SK-N-SH treated with all-trans-retinoic acid at 6 μM for 48 hours (cell line): ENCODE measurements around the gene PRPF19.

Source experiments
- ARNTL ChIP-seq: fragments of 450-650 bp; formaldehyde crosslinking; IDR thresholded peaks from 2 replicates; pipeline ENCODE4 v1.5.0; 2020; ENCODE audit warnings: low read depth, mild to moderate bottlenecking, moderate library complexity, borderline replicate concordance
- BACH2 ChIP-seq: fragments of 250-450 bp; sonication (Bioruptor Pico); IDR thresholded peaks from 2 replicates; pipeline ENCODE4 v1.9.0; 2021; ENCODE audit warnings: mild to moderate bottlenecking, borderline replicate concordance
- RARB ChIP-seq: fragments of 250-450 bp; sonication (Bioruptor Pico); IDR thresholded peaks from 2 replicates; pipeline ENCODE4 v1.8.0; 2021; ENCODE audit warnings: mild to moderate bottlenecking, moderate library complexity
- ZC3H10 ChIP-seq: fragments of 250-450 bp; sonication (Bioruptor Pico); IDR thresholded peaks from 2 replicates; pipeline ENCODE4 v1.5.1; 2021; ENCODE audit warnings: mild to moderate bottlenecking, moderate library complexity
- TF ChIP-seq, protein P1 (sequence below): fragments of 250-450 bp; sonication (Bioruptor Pico); IDR thresholded peaks from 2 replicates; pipeline ENCODE4 v1.5.1; 2020; ENCODE audit warnings: low read depth, mild to moderate bottlenecking, moderate library complexity
- TF ChIP-seq, protein P2 (sequence below): fragments of 250-450 bp; sonication (Bioruptor Pico); IDR thresholded peaks from 2 replicates; pipeline ENCODE4 v1.8.0; 2020; ENCODE audit warnings: mild to moderate bottlenecking, moderate library complexity, borderline replicate concordance
- TF ChIP-seq, protein P3 (sequence below): fragments of 250-450 bp; sonication (Bioruptor Pico); IDR thresholded peaks from 2 replicates; pipeline ENCODE4 v1.8.0; 2021; ENCODE audit warnings: low read depth, mild to moderate bottlenecking, moderate library complexity, borderline replicate concordance

DNA sequence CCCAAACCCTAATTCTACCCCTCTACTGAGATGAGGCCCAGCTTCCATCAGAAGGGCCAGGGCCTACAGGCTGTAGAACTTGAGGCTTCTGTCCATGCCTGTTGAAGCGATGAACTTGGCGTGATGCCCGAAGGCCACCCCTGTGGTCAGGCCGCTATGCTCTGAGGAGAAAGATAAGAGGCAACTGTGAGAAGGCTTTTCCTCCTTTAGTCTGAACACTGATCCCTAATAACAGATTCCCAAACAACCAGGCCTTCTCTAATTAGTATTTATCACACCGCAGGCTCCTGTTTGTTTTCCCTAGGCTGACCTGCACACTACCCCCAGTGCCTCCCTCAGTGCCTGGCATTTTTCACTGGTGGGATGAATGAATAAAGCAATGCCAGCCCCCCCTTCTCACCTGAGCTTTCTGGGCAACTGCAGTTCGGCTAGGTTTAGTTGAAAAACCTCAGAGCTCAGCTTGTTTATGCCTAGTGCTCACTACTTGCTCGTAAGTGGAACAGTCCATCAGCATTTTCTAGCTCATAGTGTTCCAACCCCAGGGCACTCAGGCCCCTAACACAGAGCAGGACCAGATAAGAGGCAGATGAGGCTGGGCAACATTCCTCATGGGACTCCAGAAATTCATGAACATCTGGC is 15.2 kb downstream of the PRPF19 start:
- TF ChIP-seq, protein P1, sequence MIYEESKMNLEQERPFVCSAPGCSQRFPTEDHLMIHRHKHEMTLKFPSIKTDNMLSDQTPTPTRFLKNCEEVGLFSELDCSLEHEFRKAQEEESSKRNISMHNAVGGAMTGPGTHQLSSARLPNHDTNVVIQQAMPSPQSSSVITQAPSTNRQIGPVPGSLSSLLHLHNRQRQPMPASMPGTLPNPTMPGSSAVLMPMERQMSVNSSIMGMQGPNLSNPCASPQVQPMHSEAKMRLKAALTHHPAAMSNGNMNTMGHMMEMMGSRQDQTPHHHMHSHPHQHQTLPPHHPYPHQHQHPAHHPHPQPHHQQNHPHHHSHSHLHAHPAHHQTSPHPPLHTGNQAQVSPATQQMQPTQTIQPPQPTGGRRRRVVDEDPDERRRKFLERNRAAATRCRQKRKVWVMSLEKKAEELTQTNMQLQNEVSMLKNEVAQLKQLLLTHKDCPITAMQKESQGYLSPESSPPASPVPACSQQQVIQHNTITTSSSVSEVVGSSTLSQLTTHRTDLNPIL (CRISPR knock-in tag) = no peak
- TF ChIP-seq, protein P2, sequence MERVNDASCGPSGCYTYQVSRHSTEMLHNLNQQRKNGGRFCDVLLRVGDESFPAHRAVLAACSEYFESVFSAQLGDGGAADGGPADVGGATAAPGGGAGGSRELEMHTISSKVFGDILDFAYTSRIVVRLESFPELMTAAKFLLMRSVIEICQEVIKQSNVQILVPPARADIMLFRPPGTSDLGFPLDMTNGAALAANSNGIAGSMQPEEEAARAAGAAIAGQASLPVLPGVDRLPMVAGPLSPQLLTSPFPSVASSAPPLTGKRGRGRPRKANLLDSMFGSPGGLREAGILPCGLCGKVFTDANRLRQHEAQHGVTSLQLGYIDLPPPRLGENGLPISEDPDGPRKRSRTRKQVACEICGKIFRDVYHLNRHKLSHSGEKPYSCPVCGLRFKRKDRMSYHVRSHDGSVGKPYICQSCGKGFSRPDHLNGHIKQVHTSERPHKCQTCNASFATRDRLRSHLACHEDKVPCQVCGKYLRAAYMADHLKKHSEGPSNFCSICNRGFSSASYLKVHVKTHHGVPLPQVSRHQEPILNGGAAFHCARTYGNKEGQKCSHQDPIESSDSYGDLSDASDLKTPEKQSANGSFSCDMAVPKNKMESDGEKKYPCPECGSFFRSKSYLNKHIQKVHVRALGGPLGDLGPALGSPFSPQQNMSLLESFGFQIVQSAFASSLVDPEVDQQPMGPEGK (CRISPR knock-in tag) = no peak
- TF ChIP-seq, protein P3, sequence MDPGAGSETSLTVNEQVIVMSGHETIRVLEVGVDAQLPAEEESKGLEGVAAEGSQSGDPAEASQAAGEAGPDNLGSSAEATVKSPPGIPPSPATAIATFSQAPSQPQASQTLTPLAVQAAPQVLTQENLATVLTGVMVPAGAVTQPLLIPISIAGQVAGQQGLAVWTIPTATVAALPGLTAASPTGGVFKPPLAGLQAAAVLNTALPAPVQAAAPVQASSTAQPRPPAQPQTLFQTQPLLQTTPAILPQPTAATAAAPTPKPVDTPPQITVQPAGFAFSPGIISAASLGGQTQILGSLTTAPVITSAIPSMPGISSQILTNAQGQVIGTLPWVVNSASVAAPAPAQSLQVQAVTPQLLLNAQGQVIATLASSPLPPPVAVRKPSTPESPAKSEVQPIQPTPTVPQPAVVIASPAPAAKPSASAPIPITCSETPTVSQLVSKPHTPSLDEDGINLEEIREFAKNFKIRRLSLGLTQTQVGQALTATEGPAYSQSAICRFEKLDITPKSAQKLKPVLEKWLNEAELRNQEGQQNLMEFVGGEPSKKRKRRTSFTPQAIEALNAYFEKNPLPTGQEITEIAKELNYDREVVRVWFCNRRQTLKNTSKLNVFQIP = no peak
- TF ChIP-seq ZC3H10 (CRISPR knock-in tag) (no peak), ARNTL (CRISPR knock-in tag) (no peak), BACH2 (CRISPR knock-in tag) (no peak), RARB (CRISPR knock-in tag) (no peak)
